ENCODE results near the gene DET1. TPM values are rescaled to one million over a fixed set of nuclear protein-coding genes. Genes with fewer than 3 reads are reported as not detected.

Gene DET1
- total RNA-seq, 1 experiment from 2014 or later: 6.1 TPM

DNA sequence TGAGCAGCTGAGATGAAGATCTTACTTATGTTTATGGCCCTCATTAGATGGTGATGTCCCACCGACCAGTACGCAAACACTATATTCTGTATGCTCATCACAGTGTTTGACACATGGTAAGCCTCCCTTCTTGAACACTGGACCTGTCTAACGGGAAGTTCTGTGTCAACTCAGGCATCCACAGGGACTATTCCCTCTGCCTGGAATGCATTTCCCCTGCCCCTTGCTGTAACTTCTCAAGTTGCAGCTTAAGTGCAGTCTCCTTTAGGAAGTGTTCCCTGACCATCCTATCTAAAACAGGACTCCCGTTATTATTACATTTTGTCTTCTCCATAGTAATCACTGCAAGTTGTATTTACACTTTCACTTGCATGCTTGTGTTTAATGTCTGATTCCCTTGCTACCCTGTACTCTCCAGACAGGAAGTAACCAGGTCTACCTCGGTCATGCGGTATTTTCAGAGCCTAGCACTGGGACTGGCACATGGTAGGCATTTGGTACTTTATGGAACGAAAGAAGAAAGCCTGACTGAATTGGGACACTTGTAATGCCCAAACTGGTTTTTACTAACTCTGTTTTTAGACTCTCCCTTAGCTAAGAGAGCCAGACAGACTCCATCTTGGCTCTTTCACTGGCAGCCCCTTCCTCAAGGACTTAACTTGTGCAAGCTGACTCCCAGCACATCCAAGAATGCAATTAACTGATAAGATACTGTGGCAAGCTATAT, 8.7 kb downstream of the DET1 start:
- Mint-ChIP-seq H3K27ac (peak overlapping the region; percentile 50; the same call in 1 of the 2 replicates), H3K4me3 (no peak overlapping the region), H3K27me3 (ENCODE audit: low read depth) (no peaks in the 10 kb centered on the region), H3K9me3 (peaks cover 24% of the 10 kb centered on the region), H3K36me3 (peaks cover 13% of the 10 kb centered on the region), H3K4me1 (peaks cover 36% of the 10 kb centered on the region)
- no peak for DNase-seq (ENCODE audit: low spot score)
- TF ChIP-seq CREB1 (CRISPR knock-in tag; IDR thresholded peaks at IDR 0.05) (no peak), ZNF121 (CRISPR knock-in tag; IDR thresholded peaks at IDR 0.05) (no peak)
- POLR2A ChIA-PET: no interaction called here
- CTCF ChIA-PET: no interaction called here
- peak; percentile 36; the same call in 1 of the 2 replicates for ATAC-seq

- no peaks in the 10 kb centered on the region for H3K27me3 Mint-ChIP-seq (ENCODE audit: low read depth)
- peaks cover 24% of the 10 kb centered on the region for H3K9me3 Mint-ChIP-seq
- DNase-seq (ENCODE audit: low spot score) (no peak), ATAC-seq (no peak)
- TF ChIP-seq, protein P1, sequence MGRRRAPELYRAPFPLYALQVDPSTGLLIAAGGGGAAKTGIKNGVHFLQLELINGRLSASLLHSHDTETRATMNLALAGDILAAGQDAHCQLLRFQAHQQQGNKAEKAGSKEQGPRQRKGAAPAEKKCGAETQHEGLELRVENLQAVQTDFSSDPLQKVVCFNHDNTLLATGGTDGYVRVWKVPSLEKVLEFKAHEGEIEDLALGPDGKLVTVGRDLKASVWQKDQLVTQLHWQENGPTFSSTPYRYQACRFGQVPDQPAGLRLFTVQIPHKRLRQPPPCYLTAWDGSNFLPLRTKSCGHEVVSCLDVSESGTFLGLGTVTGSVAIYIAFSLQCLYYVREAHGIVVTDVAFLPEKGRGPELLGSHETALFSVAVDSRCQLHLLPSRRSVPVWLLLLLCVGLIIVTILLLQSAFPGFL (CRISPR knock-in tag; IDR thresholded peaks at IDR 0.05; ENCODE audit: borderline replicate concordance): no peak
- TF ChIP-seq ZNF263 (CRISPR knock-in tag; IDR thresholded peaks at IDR 0.05; ENCODE audit: low read depth) (no peak), ZNF317 (CRISPR knock-in tag; IDR thresholded peaks at IDR 0.05; ENCODE audit: borderline replicate concordance, low read depth) (peak; percentile 64; the same call in 1 of the 2 replicates)
- no peak overlapping the region for H3K27ac Mint-ChIP-seq
- peaks cover 21% of the 10 kb centered on the region for H3K36me3 Mint-ChIP-seq
- H3K4me3 Mint-ChIP-seq: no peak overlapping the region
- H3K4me1 Mint-ChIP-seq: peaks cover 25% of the 10 kb centered on the region
- ChIA-PET POLR2A (no interaction called here), CTCF (no interaction called here)
These were observed 10.7 kb downstream of the DET1 start for GRCh38 chr15:88535607-88536313.

DNA sequence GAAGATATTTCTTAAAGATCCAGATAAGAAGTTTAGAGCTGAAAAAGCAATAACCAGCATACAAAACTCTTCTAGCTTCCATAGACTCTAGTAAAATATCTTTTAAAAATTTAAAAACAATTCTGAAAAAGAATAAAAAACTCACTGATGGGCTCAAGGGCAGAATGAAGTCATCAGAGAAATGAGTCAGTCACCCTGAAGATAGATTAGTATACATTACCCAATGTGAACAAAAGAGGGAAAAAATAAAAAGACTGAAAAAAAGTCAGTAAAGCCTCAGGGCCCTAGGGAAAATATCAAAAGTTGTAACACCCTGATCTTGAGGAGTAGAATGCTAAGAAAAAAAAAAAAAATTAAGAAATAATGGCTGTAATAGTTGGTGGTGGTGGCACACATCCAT, 11.4 kb downstream of the DET1 start:
- DNase-seq (ENCODE audit: low spot score) (no peak), ATAC-seq (no peak)
- peaks cover 21% of the 10 kb centered on the region for H3K4me1 Mint-ChIP-seq
- H3K9me3 Mint-ChIP-seq: peaks cover 24% of the 10 kb centered on the region
- H3K27me3 Mint-ChIP-seq (ENCODE audit: low read depth): no peaks in the 10 kb centered on the region
- no peak overlapping the region for H3K4me3 Mint-ChIP-seq
- H3K36me3 Mint-ChIP-seq: peaks cover 27% of the 10 kb centered on the region
- H3K27ac Mint-ChIP-seq: no peak overlapping the region
- ChIA-PET POLR2A (no interaction called here), CTCF (no interaction called here)
- TF ChIP-seq CDX4 (CRISPR knock-in tag; IDR thresholded peaks at IDR 0.05; ENCODE audit: borderline replicate concordance): no peak
- no peak for TF ChIP-seq ATF6 (CRISPR knock-in tag; IDR thresholded peaks at IDR 0.05)
- TF ChIP-seq E2F4 (CRISPR knock-in tag; IDR thresholded peaks at IDR 0.05; ENCODE audit: borderline replicate concordance, low read depth): no peak
- no peak for TF ChIP-seq ZNF263 (CRISPR knock-in tag; IDR thresholded peaks at IDR 0.05; ENCODE audit: low read depth)
- TF ChIP-seq, protein P2, sequence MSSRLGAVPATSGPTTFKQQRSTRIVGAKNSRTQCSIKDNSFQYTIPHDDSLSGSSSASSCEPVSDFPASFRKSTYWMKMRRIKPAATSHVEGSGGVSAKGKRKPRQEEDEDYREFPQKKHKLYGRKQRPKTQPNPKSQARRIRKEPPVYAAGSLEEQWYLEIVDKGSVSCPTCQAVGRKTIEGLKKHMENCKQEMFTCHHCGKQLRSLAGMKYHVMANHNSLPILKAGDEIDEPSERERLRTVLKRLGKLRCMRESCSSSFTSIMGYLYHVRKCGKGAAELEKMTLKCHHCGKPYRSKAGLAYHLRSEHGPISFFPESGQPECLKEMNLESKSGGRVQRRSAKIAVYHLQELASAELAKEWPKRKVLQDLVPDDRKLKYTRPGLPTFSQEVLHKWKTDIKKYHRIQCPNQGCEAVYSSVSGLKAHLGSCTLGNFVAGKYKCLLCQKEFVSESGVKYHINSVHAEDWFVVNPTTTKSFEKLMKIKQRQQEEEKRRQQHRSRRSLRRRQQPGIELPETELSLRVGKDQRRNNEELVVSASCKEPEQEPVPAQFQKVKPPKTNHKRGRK (CRISPR knock-in tag; IDR thresholded peaks at IDR 0.05; ENCODE audit: borderline replicate concordance): no peak
- no peak for TF ChIP-seq ELF4 (CRISPR knock-in tag; IDR thresholded peaks at IDR 0.05; ENCODE audit: low read depth)
- TF ChIP-seq AR (CRISPR knock-in tag; IDR thresholded peaks at IDR 0.05): no peak
- TF ChIP-seq ZNF232 (CRISPR knock-in tag; IDR thresholded peaks at IDR 0.05): no peak
- no peak for TF ChIP-seq TP53 (CRISPR knock-in tag; IDR thresholded peaks at IDR 0.05)
- TF ChIP-seq, protein P3, sequence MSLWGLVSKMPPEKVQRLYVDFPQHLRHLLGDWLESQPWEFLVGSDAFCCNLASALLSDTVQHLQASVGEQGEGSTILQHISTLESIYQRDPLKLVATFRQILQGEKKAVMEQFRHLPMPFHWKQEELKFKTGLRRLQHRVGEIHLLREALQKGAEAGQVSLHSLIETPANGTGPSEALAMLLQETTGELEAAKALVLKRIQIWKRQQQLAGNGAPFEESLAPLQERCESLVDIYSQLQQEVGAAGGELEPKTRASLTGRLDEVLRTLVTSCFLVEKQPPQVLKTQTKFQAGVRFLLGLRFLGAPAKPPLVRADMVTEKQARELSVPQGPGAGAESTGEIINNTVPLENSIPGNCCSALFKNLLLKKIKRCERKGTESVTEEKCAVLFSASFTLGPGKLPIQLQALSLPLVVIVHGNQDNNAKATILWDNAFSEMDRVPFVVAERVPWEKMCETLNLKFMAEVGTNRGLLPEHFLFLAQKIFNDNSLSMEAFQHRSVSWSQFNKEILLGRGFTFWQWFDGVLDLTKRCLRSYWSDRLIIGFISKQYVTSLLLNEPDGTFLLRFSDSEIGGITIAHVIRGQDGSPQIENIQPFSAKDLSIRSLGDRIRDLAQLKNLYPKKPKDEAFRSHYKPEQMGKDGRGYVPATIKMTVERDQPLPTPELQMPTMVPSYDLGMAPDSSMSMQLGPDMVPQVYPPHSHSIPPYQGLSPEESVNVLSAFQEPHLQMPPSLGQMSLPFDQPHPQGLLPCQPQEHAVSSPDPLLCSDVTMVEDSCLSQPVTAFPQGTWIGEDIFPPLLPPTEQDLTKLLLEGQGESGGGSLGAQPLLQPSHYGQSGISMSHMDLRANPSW (CRISPR knock-in tag; conservative IDR thresholded peaks at IDR 0.05; ENCODE audit: low read depth): no peak
